ENCODE results near the gene TMED9.
"Not testable (repeated sequence)": the region's sequence is repeated elsewhere in the genome, so short reads cannot be mapped to it uniquely, and the experiment has no call there.

The TMED9 gene

GRCh38 chr5:177557796-177558195, 34.2 kb upstream of the TMED9 start:
- no peak overlapping the region for H2AFZ ChIP-seq (ENCODE audit: low read depth, low read length)
- H3K9ac ChIP-seq (ENCODE audit: low read depth, low read length), result no peak overlapping the region
- peaks cover 20% of the 10 kb centered on the region for H3K4me1 ChIP-seq (ENCODE audit: insufficient read depth, low read length)
- H3K27ac ChIP-seq (ENCODE audit: low read length), result no peak overlapping the region
- H3K4me2 ChIP-seq (ENCODE audit: insufficient read depth, low read length), result no peak overlapping the region
- TF ChIP-seq, protein P1, sequence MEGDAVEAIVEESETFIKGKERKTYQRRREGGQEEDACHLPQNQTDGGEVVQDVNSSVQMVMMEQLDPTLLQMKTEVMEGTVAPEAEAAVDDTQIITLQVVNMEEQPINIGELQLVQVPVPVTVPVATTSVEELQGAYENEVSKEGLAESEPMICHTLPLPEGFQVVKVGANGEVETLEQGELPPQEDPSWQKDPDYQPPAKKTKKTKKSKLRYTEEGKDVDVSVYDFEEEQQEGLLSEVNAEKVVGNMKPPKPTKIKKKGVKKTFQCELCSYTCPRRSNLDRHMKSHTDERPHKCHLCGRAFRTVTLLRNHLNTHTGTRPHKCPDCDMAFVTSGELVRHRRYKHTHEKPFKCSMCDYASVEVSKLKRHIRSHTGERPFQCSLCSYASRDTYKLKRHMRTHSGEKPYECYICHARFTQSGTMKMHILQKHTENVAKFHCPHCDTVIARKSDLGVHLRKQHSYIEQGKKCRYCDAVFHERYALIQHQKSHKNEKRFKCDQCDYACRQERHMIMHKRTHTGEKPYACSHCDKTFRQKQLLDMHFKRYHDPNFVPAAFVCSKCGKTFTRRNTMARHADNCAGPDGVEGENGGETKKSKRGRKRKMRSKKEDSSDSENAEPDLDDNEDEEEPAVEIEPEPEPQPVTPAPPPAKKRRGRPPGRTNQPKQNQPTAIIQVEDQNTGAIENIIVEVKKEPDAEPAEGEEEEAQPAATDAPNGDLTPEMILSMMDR (IDR thresholded peaks at IDR 0.05; ENCODE audit: borderline replicate concordance, extremely low read depth, low read length, poor library complexity, severe bottlenecking), result no peak
- TF ChIP-seq EZH2 (IDR thresholded peaks at IDR 0.05; ENCODE audit: borderline replicate concordance, low read depth, low read length, severe bottlenecking), result no peak
- H3K79me2 ChIP-seq (ENCODE audit: insufficient read depth, low read length), result peaks cover 19% of the 10 kb centered on the region
- no peaks in the 10 kb centered on the region for H3K27me3 ChIP-seq (ENCODE audit: insufficient read depth, low read length, poor library complexity)
- H3K9me3 ChIP-seq (ENCODE audit: insufficient read depth, low read length, severe bottlenecking), result no peaks in the 10 kb centered on the region
- peaks cover 11% of the 10 kb centered on the region for H4K20me1 ChIP-seq (ENCODE audit: insufficient read depth, low read length)
- H3K36me3 ChIP-seq (ENCODE audit: insufficient read depth, low read length), result peaks cover 8% of the 10 kb centered on the region
- ATAC-seq (ENCODE audit: insufficient read depth, low read depth) (no peak), DNase-seq (no peak)
- H3K4me3 ChIP-seq (ENCODE audit: low read depth in 1 of 2, low read length in 2 of 2), result no peak overlapping the region

DNA sequence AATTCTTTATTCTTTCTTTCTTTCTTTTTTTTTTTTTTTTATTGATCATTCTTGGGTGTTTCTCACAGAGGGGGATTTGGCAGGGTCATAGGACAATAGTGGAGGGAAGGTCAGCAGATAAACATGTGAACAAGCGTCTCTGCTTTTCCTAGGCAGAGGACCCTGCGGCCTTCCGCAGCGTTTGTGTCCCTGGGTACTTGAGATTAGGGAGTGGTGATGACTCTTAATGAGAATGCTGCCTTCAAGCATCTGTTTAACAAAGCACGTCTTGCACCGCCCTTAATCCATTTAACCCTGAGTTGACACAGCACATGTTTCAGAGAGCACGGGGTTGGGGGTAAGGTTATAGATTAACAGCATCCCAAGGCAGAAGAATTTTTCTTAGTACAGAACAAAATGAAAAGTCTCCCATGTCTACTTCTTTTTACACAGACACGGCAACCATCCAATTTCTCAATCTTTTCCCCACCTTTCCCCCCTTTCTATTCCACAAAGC, 32.5 kb upstream of the TMED9 start:
- not testable (repeated sequence) for H3K27me3 ChIP-seq (ENCODE audit: insufficient read depth, low read length, poor library complexity); H3K79me2 ChIP-seq (ENCODE audit: insufficient read depth, low read length); H2AFZ ChIP-seq (ENCODE audit: low read depth, low read length); H3K36me3 ChIP-seq (ENCODE audit: insufficient read depth, low read length); DNase-seq; H3K27ac ChIP-seq (ENCODE audit: low read length); ATAC-seq (ENCODE audit: insufficient read depth, low read depth); H4K20me1 ChIP-seq (ENCODE audit: insufficient read depth, low read length); H3K9me3 ChIP-seq (ENCODE audit: insufficient read depth, low read length, severe bottlenecking); H3K4me2 ChIP-seq (ENCODE audit: insufficient read depth, low read length); H3K9ac ChIP-seq (ENCODE audit: low read depth, low read length); H3K4me3 ChIP-seq (ENCODE audit: low read depth in 1 of 2, low read length in 2 of 2)
- H3K4me1 ChIP-seq (ENCODE audit: insufficient read depth, low read length), result peaks cover 11% of the 10 kb centered on the region

GRCh38 chr5:177565046-177565445, 27.0 kb upstream of the TMED9 start:
- H3K36me3 ChIP-seq (ENCODE audit: insufficient read depth, low read length), result no peaks in the 10 kb centered on the region
- H3K4me1 ChIP-seq (ENCODE audit: insufficient read depth, low read length), result no peaks in the 10 kb centered on the region
- ATAC-seq (ENCODE audit: insufficient read depth, low read depth) (no peak), DNase-seq (no peak)
- no peak overlapping the region for H3K4me2 ChIP-seq (ENCODE audit: insufficient read depth, low read length)
- TF ChIP-seq, protein P1 (IDR thresholded peaks at IDR 0.05; ENCODE audit: borderline replicate concordance, extremely low read depth, low read length, poor library complexity, severe bottlenecking), result no peak
- no peak for TF ChIP-seq EZH2 (IDR thresholded peaks at IDR 0.05; ENCODE audit: borderline replicate concordance, low read depth, low read length, severe bottlenecking)
- H3K9me3 ChIP-seq (ENCODE audit: insufficient read depth, low read length, severe bottlenecking), result no peaks in the 10 kb centered on the region
- H3K4me3 ChIP-seq (ENCODE audit: low read depth in 1 of 2, low read length in 2 of 2), result no peak overlapping the region
- no peaks in the 10 kb centered on the region for H3K27me3 ChIP-seq (ENCODE audit: insufficient read depth, low read length, poor library complexity)
- no peaks in the 10 kb centered on the region for H3K79me2 ChIP-seq (ENCODE audit: insufficient read depth, low read length)
- H3K9ac ChIP-seq (ENCODE audit: low read depth, low read length), result no peak overlapping the region
- H3K27ac ChIP-seq (ENCODE audit: low read length), result no peak overlapping the region
- no peak overlapping the region for H2AFZ ChIP-seq (ENCODE audit: low read depth, low read length)
- H4K20me1 ChIP-seq (ENCODE audit: insufficient read depth, low read length), result no peaks in the 10 kb centered on the region

- H3K36me3 ChIP-seq (ENCODE audit: insufficient read depth, low read length), result no peaks in the 10 kb centered on the region
- no peak overlapping the region for H3K27ac ChIP-seq (ENCODE audit: low read length)
- H3K79me2 ChIP-seq (ENCODE audit: insufficient read depth, low read length), result no peaks in the 10 kb centered on the region
- no peak overlapping the region for H3K4me2 ChIP-seq (ENCODE audit: insufficient read depth, low read length)
- no peaks in the 10 kb centered on the region for H3K27me3 ChIP-seq (ENCODE audit: insufficient read depth, low read length, poor library complexity)
- TF ChIP-seq, protein P1 (IDR thresholded peaks at IDR 0.05; ENCODE audit: borderline replicate concordance, extremely low read depth, low read length, poor library complexity, severe bottlenecking), result no peak
- no peak for TF ChIP-seq EZH2 (IDR thresholded peaks at IDR 0.05; ENCODE audit: borderline replicate concordance, low read depth, low read length, severe bottlenecking)
- no peak for ATAC-seq (ENCODE audit: insufficient read depth, low read depth)
- H3K4me3 ChIP-seq (ENCODE audit: low read depth in 1 of 2, low read length in 2 of 2), result no peak overlapping the region
- H4K20me1 ChIP-seq (ENCODE audit: insufficient read depth, low read length), result no peaks in the 10 kb centered on the region
- no peak for DNase-seq
- no peak overlapping the region for H2AFZ ChIP-seq (ENCODE audit: low read depth, low read length)
- no peak overlapping the region for H3K9ac ChIP-seq (ENCODE audit: low read depth, low read length)
- H3K9me3 ChIP-seq (ENCODE audit: insufficient read depth, low read length, severe bottlenecking), result no peaks in the 10 kb centered on the region
- H3K4me1 ChIP-seq (ENCODE audit: insufficient read depth, low read length), result no peaks in the 10 kb centered on the region
These were observed 23.7 kb upstream of the TMED9 start for GRCh38 chr5:177568326-177568725.
